ENCODE results near the gene TOMT. TPM values are rescaled to one million over a fixed set of nuclear protein-coding genes. Genes with fewer than 3 reads are reported as not detected.

The TOMT gene
- total and polyA plus RNA-seq, 2 donors (not counting 1 experiment from before 2014, with no cell fraction given): not detected

DNA sequence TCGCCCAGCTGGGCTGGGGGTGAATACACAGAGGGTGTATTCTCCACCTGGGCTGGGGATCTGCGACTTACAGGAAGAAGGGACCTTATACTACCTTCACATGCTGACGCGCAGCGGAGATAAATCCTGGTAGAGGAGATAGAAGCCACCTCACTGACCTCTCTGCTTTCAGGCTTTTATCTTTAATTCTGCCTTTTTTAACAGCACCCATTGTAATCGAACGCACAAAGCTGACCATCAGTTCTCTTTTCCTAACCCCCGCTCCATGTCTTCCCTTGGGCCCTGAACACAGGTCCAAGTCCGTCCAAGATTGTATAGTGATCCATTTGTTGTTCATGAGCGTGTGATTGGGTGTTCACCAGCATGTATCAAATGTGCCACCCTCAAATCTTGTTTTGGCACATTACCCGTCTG is 2.0 kb upstream of the TOMT start:
- Histone ChIP-seq H3K27ac (ENCODE audit: low read length in 2 of 2) (peak overlapping the region; percentile 94 to 96), H3K9me3 (ENCODE audit: control extremely low read depth in 1 of 3, control insufficient read depth in 2 of 3, insufficient read depth in 1 of 3, low read length in 2 of 3) (peaks cover 0 to 8% (median 0%) of the 10 kb centered on the region in 3 donors), H3K4me3 (ENCODE audit: control extremely low read depth in 1 of 5, extremely low read depth in 1 of 5, insufficient read depth in 1 of 5, low read depth in 2 of 5, low read length in 4 of 5) (peak overlapping the region; percentile 50 to 98 (median 79)), H3K4me1 (ENCODE audit: control insufficient read depth in 2 of 2, insufficient read depth in 2 of 2, low read length in 2 of 2) (peaks cover 29 to 37% of the 10 kb centered on the region in 2 donors), H3K27me3 (replicated peaks in 1 of 4; ENCODE audit: control extremely low read depth in 1 of 4, control insufficient read depth in 3 of 4, insufficient read depth in 4 of 4, low read length in 3 of 4) (no peaks in the 10 kb centered on the region), H3K4me2 (replicated peaks; ENCODE audit: low read depth, low read length, poor library complexity, severe bottlenecking) (peak overlapping the region; percentile 94), H4K20me1 (ENCODE audit: control insufficient read depth, insufficient read depth, low read length, poor library complexity, severe bottlenecking) (peaks cover 13% of the 10 kb centered on the region), H2AFZ (ENCODE audit: insufficient read depth, low read depth, low read length, poor library complexity, severe bottlenecking) (peak overlapping the region; percentile 86), H3K36me3 (replicated peaks in 1 of 2; ENCODE audit: control extremely low read depth in 1 of 2, control insufficient read depth in 1 of 2, extremely low read depth in 1 of 2, insufficient read depth in 2 of 2, low read length in 1 of 2) (peaks cover 0 to 30% of the 10 kb centered on the region in 2 experiments), H3K9ac (ENCODE audit: low read length) (peak overlapping the region; percentile 85), H3K79me2 (ENCODE audit: control insufficient read depth, insufficient read depth, low read length) (peaks cover 66% of the 10 kb centered on the region)
- WGBS (ENCODE audit: insufficient coverage): 98% methylated on average over 5 of the region's 11 CpGs
- POLR2A ChIA-PET: interaction anchor here (0.6 kb wide), 1 partner anchor 331 kb away, joined by 5 read pairs; the partner anchor contains the start of gene CLPB
- peaks cover 41% of the 10 kb centered on the region for H3K4me1 Mint-ChIP-seq
- no peak for TF ChIP-seq EZH2 (IDR thresholded peaks at IDR 0.05; ENCODE audit: borderline replicate concordance, insufficient read depth, low read depth, low read length, poor library complexity, severe bottlenecking)
- TF ChIP-seq, protein P1, sequence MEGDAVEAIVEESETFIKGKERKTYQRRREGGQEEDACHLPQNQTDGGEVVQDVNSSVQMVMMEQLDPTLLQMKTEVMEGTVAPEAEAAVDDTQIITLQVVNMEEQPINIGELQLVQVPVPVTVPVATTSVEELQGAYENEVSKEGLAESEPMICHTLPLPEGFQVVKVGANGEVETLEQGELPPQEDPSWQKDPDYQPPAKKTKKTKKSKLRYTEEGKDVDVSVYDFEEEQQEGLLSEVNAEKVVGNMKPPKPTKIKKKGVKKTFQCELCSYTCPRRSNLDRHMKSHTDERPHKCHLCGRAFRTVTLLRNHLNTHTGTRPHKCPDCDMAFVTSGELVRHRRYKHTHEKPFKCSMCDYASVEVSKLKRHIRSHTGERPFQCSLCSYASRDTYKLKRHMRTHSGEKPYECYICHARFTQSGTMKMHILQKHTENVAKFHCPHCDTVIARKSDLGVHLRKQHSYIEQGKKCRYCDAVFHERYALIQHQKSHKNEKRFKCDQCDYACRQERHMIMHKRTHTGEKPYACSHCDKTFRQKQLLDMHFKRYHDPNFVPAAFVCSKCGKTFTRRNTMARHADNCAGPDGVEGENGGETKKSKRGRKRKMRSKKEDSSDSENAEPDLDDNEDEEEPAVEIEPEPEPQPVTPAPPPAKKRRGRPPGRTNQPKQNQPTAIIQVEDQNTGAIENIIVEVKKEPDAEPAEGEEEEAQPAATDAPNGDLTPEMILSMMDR (IDR thresholded peaks at IDR 0.05): no peak
- CTCF ChIA-PET: interaction anchor here (2.9 kb wide), 1 partner anchor 40 kb away, joined by 8 read pairs; no protein-coding TSS in a partner anchor
- peak overlapping the region; percentile 95 for H3K4me3 Mint-ChIP-seq
- DNase-seq: no peak
- H3K9me3 Mint-ChIP-seq (ENCODE audit: insufficient read depth): no peaks in the 10 kb centered on the region
- no peak for ATAC-seq (ENCODE audit: low read depth)
- peak overlapping the region; percentile 99 for H3K27ac Mint-ChIP-seq
- H3K27me3 Mint-ChIP-seq: no peaks in the 10 kb centered on the region
- intact Hi-C loops (cut with micrococcal nuclease): loop anchor here (1.0 to 5.0 kb wide), 7 partner anchors 9 to 317 kb away; partner anchors contain the start of genes ANAPC15, LRRC51, NUMA1 and XNDC1N
